OCI-LY1 (cell line): Measurements from ENCODE around the gene USP48.
A peak's percentile ranks its signal among the peaks of the same experiment; 100 is the strongest.

Experiments
- H2AFZ ChIP-seq: fragments of 200-600 bp; sonication (generic), shearing (Covaris generic); 2 replicates; pipeline ENCODE4 v1.6.0; 2014; ENCODE audit warnings: antibody characterized with exemption, mild to moderate bottlenecking, low read length
- H3F3A ChIP-seq: fragments of 200-600 bp; sonication (generic), shearing (Covaris generic); 2 replicates; pipeline ENCODE4 v1.6.0; 2014; ENCODE audit warnings: mild to moderate bottlenecking, antibody characterized with exemption, low read length, moderate library complexity; ENCODE audit not compliant: insufficient read depth
- H3K27ac ChIP-seq: fragments of 200-600 bp; sonication (generic); 2 replicates; pipeline ENCODE4 v1.5.1; 2014; ENCODE audit warnings: low read length, mixed run types, mild to moderate bottlenecking, low read depth; ENCODE audit not compliant: poor library complexity, severe bottlenecking
- H3K27me3 ChIP-seq: fragments of 200-600 bp; sonication (generic); 2 replicates; pipeline ENCODE4 v1.6.0; 2014; ENCODE audit warnings: antibody characterized with exemption, mild to moderate bottlenecking, low read length, moderate library complexity; ENCODE audit not compliant: insufficient read depth
- H3K36me3 ChIP-seq: fragments of 200-600 bp; sonication (generic); 2 replicates; pipeline ENCODE4 v1.6.1; 2014; ENCODE audit warnings: mild to moderate bottlenecking, antibody characterized with exemption, low read length, moderate library complexity, mixed read lengths; ENCODE audit not compliant: insufficient read depth
- H3K4me1 ChIP-seq: fragments of 200-600 bp; sonication (generic); 2 replicates; pipeline ENCODE4 v1.5.1; 2014; ENCODE audit warnings: mild to moderate bottlenecking, low read length, moderate library complexity; ENCODE audit not compliant: insufficient read depth, severe bottlenecking
- H3K4me2 ChIP-seq: fragments of 200-600 bp; sonication (generic), shearing (Covaris generic); 2 replicates; pipeline ENCODE4 v1.6.1; 2014; ENCODE audit warnings: low read length
- H3K4me3 ChIP-seq: fragments of 200-600 bp; sonication (generic); 2 replicates; pipeline ENCODE4 v1.5.1; 2014; ENCODE audit warnings: low read length, low read depth, mild to moderate bottlenecking, mixed read lengths; ENCODE audit not compliant: poor library complexity, severe bottlenecking
- H3K79me2 ChIP-seq: fragments of 200-600 bp; shearing (Covaris generic); 2 replicates; pipeline ENCODE4 v1.6.1; 2016; ENCODE audit warnings: mixed run types, low read length, mixed read lengths; ENCODE audit not compliant: insufficient read depth
- H3K9ac ChIP-seq: fragments of 200-600 bp; sonication (generic), shearing (Covaris generic); 2 replicates; pipeline ENCODE4 v1.6.1; 2014; ENCODE audit warnings: mild to moderate bottlenecking, low read length, mixed read lengths
- H3K9me2 ChIP-seq: fragments of 200-600 bp; sonication (generic), shearing (Covaris generic); 2 replicates; pipeline ENCODE4 v1.6.1; 2014; ENCODE audit warnings: low read depth, mild to moderate bottlenecking, low read length, mixed read lengths
- H3K9me3 ChIP-seq: fragments of 200-600 bp; shearing (Covaris generic); 2 replicates; pipeline ENCODE4 v1.6.1; 2014; ENCODE audit warnings: low read length, mixed read lengths
- H4K20me1 ChIP-seq: fragments of 200-600 bp; sonication (generic), shearing (Covaris generic); 2 replicates; pipeline ENCODE4 v1.6.0; 2016; ENCODE audit warnings: mild to moderate bottlenecking, low read length; ENCODE audit not compliant: insufficient read depth
- EZH2 ChIP-seq: fragments of 200-600 bp; sonication (generic), shearing (Covaris generic); IDR thresholded peaks from 2 replicates; pipeline ENCODE4 v1.8.0; 2017; ENCODE audit warnings: borderline replicate concordance, mixed run types, mild to moderate bottlenecking, antibody characterized with exemption, low read length, moderate library complexity, mixed read lengths
- TF ChIP-seq, protein P1 (sequence below): fragments of 200-600 bp; sonication (generic), shearing (Covaris generic); IDR thresholded peaks from 2 replicates; pipeline ENCODE4 v1.5.1; 2017; ENCODE audit warnings: mild to moderate bottlenecking, antibody characterized with exemption, low read length, moderate library complexity, mixed read lengths

USP48 gene

GRCh38 chr1:21782349-21782867 is 541 bp downstream of the USP48 start:
- TF ChIP-seq, protein P1, sequence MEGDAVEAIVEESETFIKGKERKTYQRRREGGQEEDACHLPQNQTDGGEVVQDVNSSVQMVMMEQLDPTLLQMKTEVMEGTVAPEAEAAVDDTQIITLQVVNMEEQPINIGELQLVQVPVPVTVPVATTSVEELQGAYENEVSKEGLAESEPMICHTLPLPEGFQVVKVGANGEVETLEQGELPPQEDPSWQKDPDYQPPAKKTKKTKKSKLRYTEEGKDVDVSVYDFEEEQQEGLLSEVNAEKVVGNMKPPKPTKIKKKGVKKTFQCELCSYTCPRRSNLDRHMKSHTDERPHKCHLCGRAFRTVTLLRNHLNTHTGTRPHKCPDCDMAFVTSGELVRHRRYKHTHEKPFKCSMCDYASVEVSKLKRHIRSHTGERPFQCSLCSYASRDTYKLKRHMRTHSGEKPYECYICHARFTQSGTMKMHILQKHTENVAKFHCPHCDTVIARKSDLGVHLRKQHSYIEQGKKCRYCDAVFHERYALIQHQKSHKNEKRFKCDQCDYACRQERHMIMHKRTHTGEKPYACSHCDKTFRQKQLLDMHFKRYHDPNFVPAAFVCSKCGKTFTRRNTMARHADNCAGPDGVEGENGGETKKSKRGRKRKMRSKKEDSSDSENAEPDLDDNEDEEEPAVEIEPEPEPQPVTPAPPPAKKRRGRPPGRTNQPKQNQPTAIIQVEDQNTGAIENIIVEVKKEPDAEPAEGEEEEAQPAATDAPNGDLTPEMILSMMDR, result peak; percentile 28; the same call in 1 of the 2 replicates
- no peak for TF ChIP-seq EZH2
- H3K4me2 ChIP-seq, result peak overlapping the region; percentile 82
- no peaks in the 10 kb centered on the region for H3K27me3 ChIP-seq
- H3K4me1 ChIP-seq, result peaks cover 18% of the 10 kb centered on the region
- H3K79me2 ChIP-seq, result peaks cover 49% of the 10 kb centered on the region
- no peaks in the 10 kb centered on the region for H3F3A ChIP-seq
- no peaks in the 10 kb centered on the region; the same call in 1 of the 2 replicates for H3K36me3 ChIP-seq
- peak overlapping the region; percentile 97 for H3K27ac ChIP-seq
- H4K20me1 ChIP-seq, result no peaks in the 10 kb centered on the region
- H3K4me3 ChIP-seq, result peak overlapping the region; percentile 72
- H2AFZ ChIP-seq, result no peak overlapping the region
- no peaks in the 10 kb centered on the region for H3K9me3 ChIP-seq
- H3K9me2 ChIP-seq, result no peaks in the 10 kb centered on the region
- peak overlapping the region; percentile 87 for H3K9ac ChIP-seq

DNA sequence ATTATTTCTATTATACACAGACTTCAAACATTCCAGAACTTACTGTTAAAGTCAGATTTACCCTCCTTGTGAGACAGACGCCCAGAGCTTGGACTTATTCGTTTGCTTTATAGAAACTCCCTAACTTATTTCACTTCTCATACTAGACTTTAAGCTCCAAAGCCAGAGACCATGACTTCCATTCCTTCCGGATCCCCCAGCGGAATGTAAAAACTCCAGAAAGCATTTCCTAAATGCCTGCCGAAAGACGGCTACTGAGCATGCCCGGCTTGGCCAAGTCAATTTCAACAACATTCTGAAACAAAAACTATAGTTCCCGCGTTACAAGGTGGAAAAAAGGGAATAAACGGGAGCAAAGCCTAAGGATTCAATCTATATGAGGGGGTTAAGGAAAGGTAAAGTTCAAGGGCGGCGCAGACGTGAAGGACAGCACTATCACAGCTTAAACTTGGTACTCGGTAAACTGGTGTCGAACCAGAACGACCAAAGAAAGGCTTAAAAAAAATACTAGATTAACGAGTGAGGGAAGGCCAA is 1.1 kb downstream of the USP48 start:
- peaks cover 54% of the 10 kb centered on the region for H3K79me2 ChIP-seq
- no peaks in the 10 kb centered on the region for H3K9me3 ChIP-seq
- peak overlapping the region; percentile 87 for H3K9ac ChIP-seq
- no peaks in the 10 kb centered on the region for H3K9me2 ChIP-seq
- H4K20me1 ChIP-seq, result no peaks in the 10 kb centered on the region
- H3K27ac ChIP-seq, result peak overlapping the region; percentile 97
- H3K4me1 ChIP-seq, result peaks cover 18% of the 10 kb centered on the region
- peak overlapping the region; percentile 82 for H3K4me2 ChIP-seq
- H3K36me3 ChIP-seq, result 0 out of 2 replicates have a peak, but pooled peaks cover 3% of the 10 kb centered on the region
- H3F3A ChIP-seq, result no peaks in the 10 kb centered on the region
- no peak overlapping the region for H2AFZ ChIP-seq
- TF ChIP-seq, protein P1, result no peak
- no peak for TF ChIP-seq EZH2
- H3K27me3 ChIP-seq, result no peaks in the 10 kb centered on the region
- peak overlapping the region; percentile 72 for H3K4me3 ChIP-seq

DNA sequence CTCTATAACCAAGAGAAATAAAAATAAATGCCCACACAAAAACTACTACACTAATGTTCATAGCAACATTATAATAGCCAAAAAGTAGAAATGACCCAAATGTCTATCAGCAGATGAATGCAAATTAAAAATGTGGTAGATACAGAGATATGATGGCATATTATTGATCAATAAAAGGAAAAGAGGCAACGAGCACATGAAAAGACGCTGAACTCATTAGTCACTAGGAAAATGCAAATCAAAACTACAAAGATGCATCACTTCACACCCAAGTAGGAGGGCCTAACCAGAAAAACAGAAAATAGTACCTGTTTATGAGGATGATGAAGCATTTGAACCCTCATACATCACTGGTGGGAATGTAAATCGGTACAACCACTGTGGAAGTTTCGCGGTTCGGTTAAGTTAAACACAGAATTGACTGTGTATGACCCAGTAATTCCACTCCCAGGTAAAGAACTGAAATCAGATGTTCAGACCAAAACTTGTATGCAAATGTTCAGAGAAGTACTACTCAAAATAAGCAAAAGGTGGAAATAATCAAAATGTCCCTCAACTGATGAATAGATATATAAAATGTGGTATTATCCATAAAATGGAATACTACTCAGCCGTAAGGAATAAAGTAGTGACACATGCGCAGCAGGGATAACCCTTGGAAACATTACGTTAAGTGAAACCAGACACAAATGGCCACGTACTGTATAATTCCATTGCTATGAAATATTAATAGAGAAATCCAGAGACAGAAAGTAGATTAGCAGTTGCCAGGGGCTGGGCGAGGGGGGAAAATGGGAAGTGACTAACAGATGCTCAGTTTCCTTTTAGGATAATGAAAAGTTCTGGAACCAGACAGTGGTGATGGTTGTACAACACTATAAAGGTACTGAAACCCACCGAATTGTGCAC is 3.1 kb downstream of the USP48 start:
- Histone ChIP-seq H3F3A (no peaks in the 10 kb centered on the region), H3K27me3 (no peaks in the 10 kb centered on the region), H2AFZ (no peak overlapping the region), H4K20me1 (no peaks in the 10 kb centered on the region), H3K79me2 (peaks cover 73% of the 10 kb centered on the region), H3K27ac (peak overlapping the region; percentile 60), H3K9me2 (no peaks in the 10 kb centered on the region), H3K4me2 (peak overlapping the region; percentile 71), H3K9ac (peak overlapping the region; percentile 35; the same call in 1 of the 2 replicates), H3K36me3 (peaks cover 16% of the 10 kb centered on the region), H3K4me1 (peaks cover 30% of the 10 kb centered on the region), H3K9me3 (no peaks in the 10 kb centered on the region), H3K4me3 (peak overlapping the region; percentile 72)
- TF ChIP-seq EZH2, result no peak
- TF ChIP-seq, protein P1, result no peak
